GM12865 (cell line): ENCODE measurements around the gene AIFM2.
A peak's percentile ranks its signal among the peaks of the same experiment; 100 is the strongest.

ENCODE experiments used
- DNase-seq: peaks from one replicate; pipeline ENCODE4 v3.0.0; 2010; ENCODE audit warnings: low read depth
- H3K4me3 ChIP-seq: 2 replicates; pipeline ENCODE4 v1.5.1; 2011; ENCODE audit warnings: mild to moderate bottlenecking, low read depth, low read length, control low read depth
- TF ChIP-seq, protein P1 (sequence below): IDR thresholded peaks from 2 replicates; pipeline ENCODE4 v1.5.1; 2011; ENCODE audit warnings: low read length, control low read depth, low read depth, inconsistent platforms; ENCODE audit not compliant: insufficient read depth; ENCODE audit errors: missing control alignments

The AIFM2 gene

DNA sequence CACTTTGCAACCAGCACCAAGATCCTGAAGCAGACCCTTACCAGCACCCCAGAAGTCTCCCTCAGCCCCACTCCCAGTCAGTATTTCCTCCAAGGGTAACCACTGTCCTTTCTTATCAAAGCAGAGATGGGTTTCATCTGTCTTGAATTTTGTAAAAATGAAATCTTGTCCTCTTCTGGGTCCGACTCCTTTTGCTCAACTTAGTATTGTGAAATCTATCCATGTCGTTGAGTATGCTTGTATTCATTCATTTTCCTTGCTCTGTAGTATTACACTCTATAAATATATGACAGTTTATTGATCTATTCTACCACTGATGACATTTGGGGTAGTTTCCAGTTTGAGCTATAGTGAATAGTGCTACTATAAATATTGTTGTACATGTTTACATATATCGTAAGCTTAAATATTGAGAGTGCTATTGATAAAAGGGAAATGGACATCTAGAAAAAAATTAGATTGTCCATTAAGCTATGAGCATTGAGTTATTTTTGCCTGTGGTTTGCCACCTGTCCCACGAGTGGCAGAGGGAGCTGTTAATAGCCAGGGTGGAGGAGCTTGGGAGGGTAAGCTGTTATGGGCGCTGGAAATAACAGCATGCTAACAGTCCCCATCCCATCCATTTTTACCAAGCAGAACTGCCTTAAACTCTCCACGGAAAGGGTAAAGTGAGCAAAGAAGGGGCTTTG, 36.5 kb downstream of the AIFM2 start:
- H3K4me3 ChIP-seq: no peak overlapping the region
- no peak for DNase-seq
- TF ChIP-seq, protein P1, sequence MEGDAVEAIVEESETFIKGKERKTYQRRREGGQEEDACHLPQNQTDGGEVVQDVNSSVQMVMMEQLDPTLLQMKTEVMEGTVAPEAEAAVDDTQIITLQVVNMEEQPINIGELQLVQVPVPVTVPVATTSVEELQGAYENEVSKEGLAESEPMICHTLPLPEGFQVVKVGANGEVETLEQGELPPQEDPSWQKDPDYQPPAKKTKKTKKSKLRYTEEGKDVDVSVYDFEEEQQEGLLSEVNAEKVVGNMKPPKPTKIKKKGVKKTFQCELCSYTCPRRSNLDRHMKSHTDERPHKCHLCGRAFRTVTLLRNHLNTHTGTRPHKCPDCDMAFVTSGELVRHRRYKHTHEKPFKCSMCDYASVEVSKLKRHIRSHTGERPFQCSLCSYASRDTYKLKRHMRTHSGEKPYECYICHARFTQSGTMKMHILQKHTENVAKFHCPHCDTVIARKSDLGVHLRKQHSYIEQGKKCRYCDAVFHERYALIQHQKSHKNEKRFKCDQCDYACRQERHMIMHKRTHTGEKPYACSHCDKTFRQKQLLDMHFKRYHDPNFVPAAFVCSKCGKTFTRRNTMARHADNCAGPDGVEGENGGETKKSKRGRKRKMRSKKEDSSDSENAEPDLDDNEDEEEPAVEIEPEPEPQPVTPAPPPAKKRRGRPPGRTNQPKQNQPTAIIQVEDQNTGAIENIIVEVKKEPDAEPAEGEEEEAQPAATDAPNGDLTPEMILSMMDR: no peak

DNA sequence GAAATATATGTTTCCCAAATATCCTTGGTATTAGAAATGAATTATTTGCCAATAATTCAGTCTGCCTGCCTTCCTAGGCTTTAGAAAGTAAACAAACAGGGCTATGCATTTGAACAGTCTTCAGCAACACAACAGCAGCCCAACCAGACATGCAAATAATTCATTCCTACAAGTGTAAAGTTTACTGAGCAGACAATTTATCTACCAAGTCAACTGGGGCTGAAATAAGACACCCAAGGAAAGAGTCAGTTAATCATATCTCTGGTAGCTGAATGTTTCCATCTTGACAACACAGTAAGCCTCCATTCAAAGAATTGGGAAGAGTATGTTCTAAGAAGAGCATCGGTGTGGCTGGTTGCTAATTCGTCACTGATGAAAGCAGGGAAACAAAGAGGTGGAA, 38.4 kb downstream of the AIFM2 start:
- DNase-seq: no peak
- TF ChIP-seq, protein P1: no peak
- H3K4me3 ChIP-seq: no peak overlapping the region

DNA sequence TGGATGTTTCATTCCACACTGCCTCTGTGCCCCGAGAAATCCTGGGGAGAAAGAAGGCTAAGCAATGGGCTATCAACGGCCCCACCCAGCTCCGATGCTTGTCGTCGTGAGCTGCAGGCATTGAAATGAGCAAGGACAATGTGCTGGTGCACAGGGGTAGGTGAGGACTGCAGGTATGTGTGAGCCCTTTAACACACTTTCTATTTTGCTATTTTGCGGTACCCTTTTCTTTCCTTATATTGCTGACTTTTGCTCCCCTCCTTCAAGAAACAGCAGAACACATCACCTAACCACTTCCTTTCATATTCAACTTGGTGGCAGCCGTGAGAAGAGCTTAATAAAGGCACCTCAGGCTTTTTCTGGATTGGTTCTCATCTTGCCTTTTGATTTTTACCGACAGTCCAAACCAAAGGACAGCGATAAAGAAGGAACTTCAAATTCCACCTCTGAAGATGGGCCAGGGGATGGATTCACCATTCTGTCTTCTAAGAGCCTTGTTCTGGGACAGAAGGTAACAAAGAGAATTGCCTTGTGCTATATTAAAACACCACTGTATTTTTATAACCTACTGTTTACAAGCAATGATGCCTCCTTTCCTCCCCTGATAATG, 39.2 kb downstream of the AIFM2 start:
- no peak overlapping the region for H3K4me3 ChIP-seq
- DNase-seq: peak; percentile 24
- TF ChIP-seq, protein P1: no peak

DNA sequence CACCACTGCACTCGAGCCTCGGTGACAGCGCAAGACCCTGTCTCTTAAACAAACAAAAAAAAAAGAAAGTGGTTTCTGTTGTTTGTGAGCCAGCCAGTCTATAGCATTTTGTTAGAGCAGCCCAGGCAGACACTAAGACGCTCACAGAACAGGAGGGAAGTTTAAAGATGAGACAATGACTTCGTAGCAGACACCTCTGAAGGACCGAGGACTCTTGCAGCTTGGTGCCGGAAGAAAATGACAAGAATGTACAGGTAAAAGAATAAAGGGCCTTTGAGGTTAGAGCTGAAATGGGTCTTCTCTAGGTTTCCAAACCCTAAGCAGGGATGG, 40.3 kb downstream of the AIFM2 start:
- H3K4me3 ChIP-seq: no peak overlapping the region

DNA sequence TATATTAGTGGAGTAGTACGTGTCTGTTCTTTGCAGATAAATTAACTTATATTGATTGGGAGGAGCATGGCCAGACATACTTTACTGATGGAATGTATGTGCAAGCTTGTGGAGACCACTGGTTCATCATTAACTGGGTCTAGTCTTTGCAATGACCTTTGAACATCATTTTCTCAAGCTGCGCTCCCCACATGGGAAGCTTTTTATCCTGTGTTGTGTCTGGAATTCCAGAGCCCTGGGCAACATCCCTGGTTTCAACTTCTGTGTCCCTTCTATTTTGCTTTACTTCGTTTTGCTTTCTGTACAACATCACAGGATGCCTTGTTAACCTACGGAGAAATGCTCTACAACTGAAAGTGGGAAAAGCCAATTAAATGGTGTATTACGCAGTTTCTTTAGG, 41.7 kb downstream of the AIFM2 start:
- TF ChIP-seq, protein P1: no peak
- H3K4me3 ChIP-seq: no peak overlapping the region
- DNase-seq: no peak

More for the DNA sequence above, 40.3 kb downstream of the AIFM2 start:
- DNase-seq: no peak
- TF ChIP-seq, protein P1: no peak

DNA sequence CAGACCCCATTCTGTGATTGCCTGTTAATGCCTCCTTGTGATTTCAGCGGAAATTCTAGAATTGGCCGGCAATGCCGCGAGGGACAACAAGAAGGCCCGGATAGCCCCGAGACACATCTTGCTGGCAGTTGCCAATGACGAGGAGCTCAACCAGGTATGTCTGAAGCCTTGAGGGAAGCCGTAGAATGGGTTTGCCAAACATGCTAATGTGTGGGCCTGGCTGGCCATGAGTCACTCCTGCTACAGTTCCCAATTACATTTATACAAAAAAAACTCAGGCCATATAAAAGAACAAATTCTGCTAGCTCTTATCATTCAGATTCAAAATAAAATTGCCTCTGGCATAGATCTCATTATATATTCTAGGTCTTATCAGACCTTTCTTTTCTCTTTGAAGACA, 42.6 kb downstream of the AIFM2 start:
- DNase-seq: no peak
- TF ChIP-seq, protein P1: no peak
- H3K4me3 ChIP-seq: no peak overlapping the region

DNA sequence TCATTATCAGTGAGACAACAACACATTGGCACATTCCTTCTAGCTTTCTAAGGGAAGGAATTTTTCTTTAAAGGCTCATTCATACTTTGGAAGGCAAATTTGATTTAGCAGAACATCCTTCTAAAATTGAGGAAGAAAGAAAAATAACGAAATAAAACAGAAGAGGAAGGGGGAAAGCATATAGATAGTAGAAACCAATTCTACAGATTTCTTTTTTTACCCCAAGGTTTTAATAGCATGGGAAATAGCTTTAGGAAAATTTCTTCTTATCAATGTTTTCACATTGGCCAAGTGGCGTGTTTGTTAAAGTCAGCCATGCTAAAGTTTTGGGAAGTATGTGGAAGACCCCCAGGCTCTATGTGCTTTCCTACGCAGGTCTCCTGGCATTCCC, 44.3 kb downstream of the AIFM2 start:
- H3K4me3 ChIP-seq: no peak overlapping the region
- no peak for DNase-seq
- TF ChIP-seq, protein P1: no peak
